ENCODE data around the gene BTD. TPM values are rescaled to one million over a fixed set of nuclear protein-coding genes. Genes with fewer than 3 reads are reported as not detected.

Gene BTD
- total and polyA plus RNA-seq, 2 donors (not counting 3 experiments of a cell fraction or from before 2014, with no cell fraction given) = 20.3 to 32.2 TPM

- no peak for TF ChIP-seq JUN (IDR thresholded peaks at IDR 0.05; ENCODE audit: borderline replicate concordance, insufficient read depth, insufficient read length, low read depth)
- no peak for TF ChIP-seq MYC (IDR thresholded peaks at IDR 0.05; ENCODE audit: low read depth, low read length)
- TF ChIP-seq GATA2 (IDR thresholded peaks at IDR 0.05; ENCODE audit: insufficient read depth, insufficient read length, low read depth, low read length) = no peak
- no peak for TF ChIP-seq POLR2A (IDR thresholded peaks at IDR 0.05; ENCODE audit: low read depth, low read length)
- TF ChIP-seq MAX (IDR thresholded peaks at IDR 0.05; ENCODE audit: insufficient read depth, insufficient read length) = no peak
- TF ChIP-seq POLR2AphosphoS5 (IDR thresholded peaks at IDR 0.05; ENCODE audit: insufficient read depth, low read depth, low read length) = no peak
- TF ChIP-seq FOS (IDR thresholded peaks at IDR 0.05; ENCODE audit: borderline replicate concordance, insufficient read depth, low read length) = no peak
- no peak for TF ChIP-seq EZH2 (IDR thresholded peaks at IDR 0.05; ENCODE audit: borderline replicate concordance, low read depth, low read length, severe bottlenecking)
- no peak for TF ChIP-seq CTCF (IDR thresholded peaks at IDR 0.05; ENCODE audit: extremely low read depth in 1 of 2, insufficient read depth in 1 of 2, low read depth in 1 of 2, low read length in 2 of 2)
- Histone ChIP-seq H3K9me1 (replicated peaks; ENCODE audit: control insufficient read depth, extremely low read depth, insufficient read depth, low read length) (no peaks in the 10 kb centered on the region), H3K9me3 (replicated peaks; ENCODE audit: control insufficient read depth, insufficient read depth, low read length) (no peaks in the 10 kb centered on the region), H3K9ac (replicated peaks; ENCODE audit: extremely low read depth, insufficient read depth, low read length) (no peak overlapping the region), H4K20me1 (replicated peaks; ENCODE audit: control insufficient read depth, extremely low read depth, insufficient read depth, low read length) (no peaks in the 10 kb centered on the region), H3K79me2 (ENCODE audit: control insufficient read depth, insufficient read depth, low read length) (no peaks in the 10 kb centered on the region), H3K27ac (ENCODE audit: insufficient read depth, low read depth, low read length) (no peak overlapping the region), H3K4me2 (ENCODE audit: insufficient read depth, low read length) (no peak overlapping the region), H3K36me3 (ENCODE audit: control insufficient read depth in 2 of 2, extremely low read depth in 1 of 2, insufficient read depth in 2 of 2, low read length in 2 of 2) (no peaks in the 10 kb centered on the region), H3K27me3 (ENCODE audit: control insufficient read depth in 2 of 2, insufficient read depth in 2 of 2, low read length in 2 of 2) (no peaks in the 10 kb centered on the region), H3K4me3 (replicated peaks in 1 of 3; ENCODE audit: insufficient read depth in 1 of 3, low read depth in 1 of 3, low read length in 3 of 3) (no peak overlapping the region), H2AFZ (ENCODE audit: low read depth, low read length) (no peak overlapping the region), H3K4me1 (ENCODE audit: control insufficient read depth, extremely low read depth, insufficient read depth, low read length) (no peaks in the 10 kb centered on the region)
- intact Hi-C loops (cut with micrococcal nuclease) = no loop called here
- CTCF ChIA-PET = interaction anchor here (1.1 kb wide), 1 partner anchor 93 kb away, joined by 3 read pairs; no protein-coding TSS in a partner anchor
- POLR2A ChIA-PET = no interaction called here
- no TSS peak for BruUV-seq (replicated peaks)
- no peak for FAIRE-seq
- dilution Hi-C loops (cut with MboI; ENCODE audit: extremely low pct_ligation_motif_present, low sequenced_read_pairs) = no loop called here
- DNase-seq (ENCODE audit: low read depth, low spot score) = no peak
These were observed 55.5 kb downstream of the BTD start for GRCh38 chr3:15657016-15657415.

Measured in endothelial cell of umbilical vein (primary cell).